ENCODE results near the gene FOXJ2.
"Not testable (repeated sequence)": the region's sequence is repeated elsewhere in the genome, so short reads cannot be mapped to it uniquely, and the experiment has no call there.

Gene FOXJ2

GRCh38 chr12:8082808-8083100 is 50.2 kb downstream of the FOXJ2 start:
- H3K27ac ChIP-seq (ENCODE audit: low read length): no peak overlapping the region
- H3K4me1 ChIP-seq (ENCODE audit: control insufficient read depth, insufficient read depth, low read length): no peaks in the 10 kb centered on the region
- no peak for DNase-seq (ENCODE audit: low read depth, low spot score)
- H3K4me3 ChIP-seq (ENCODE audit: low read length): peak overlapping the region; percentile 79; the same call in 1 of the 2 replicates
- H3K36me3 ChIP-seq (ENCODE audit: control insufficient read depth, insufficient read depth, low read length): no peaks in the 10 kb centered on the region
- no peaks in the 10 kb centered on the region for H3K27me3 ChIP-seq (ENCODE audit: control insufficient read depth, insufficient read depth, low read length)
- no peaks in the 10 kb centered on the region for H3K9me3 ChIP-seq (ENCODE audit: control insufficient read depth, insufficient read depth, low read length)
- no CpG with 5 or more reads among the region's 4 CpGs for WGBS (ENCODE audit: insufficient coverage, insufficient read length)

GRCh38 chr12:8084351-8084750 is 51.8 kb downstream of the FOXJ2 start:
- DNase-seq (ENCODE audit: low read depth, low spot score); H3K27me3 ChIP-seq (ENCODE audit: control insufficient read depth, insufficient read depth, low read length); H3K4me3 ChIP-seq (ENCODE audit: low read length); H3K4me1 ChIP-seq (ENCODE audit: control insufficient read depth, insufficient read depth, low read length); H3K9me3 ChIP-seq (ENCODE audit: control insufficient read depth, insufficient read depth, low read length); H3K36me3 ChIP-seq (ENCODE audit: control insufficient read depth, insufficient read depth, low read length); H3K27ac ChIP-seq (ENCODE audit: low read length): not testable (repeated sequence)
- WGBS (ENCODE audit: insufficient coverage, insufficient read length): no CpG with 5 or more reads among the region's 3 CpGs

GRCh38 chr12:8087666-8088065 is 55.1 kb downstream of the FOXJ2 start:
- DNase-seq (ENCODE audit: low read depth, low spot score): no peak
- H3K27me3 ChIP-seq (ENCODE audit: control insufficient read depth, insufficient read depth, low read length): no peaks in the 10 kb centered on the region
- no peaks in the 10 kb centered on the region for H3K4me1 ChIP-seq (ENCODE audit: control insufficient read depth, insufficient read depth, low read length)
- H3K9me3 ChIP-seq (ENCODE audit: control insufficient read depth, insufficient read depth, low read length): no peaks in the 10 kb centered on the region
- H3K4me3 ChIP-seq (ENCODE audit: low read length): no peak overlapping the region
- no CpG with 5 or more reads among the region's 2 CpGs for WGBS (ENCODE audit: insufficient coverage, insufficient read length)
- peaks cover 4% of the 10 kb centered on the region; the same call in 1 of the 2 replicates for H3K36me3 ChIP-seq (ENCODE audit: control insufficient read depth, insufficient read depth, low read length)
- no peak overlapping the region for H3K27ac ChIP-seq (ENCODE audit: low read length)

- H3K9me3 ChIP-seq (ENCODE audit: control insufficient read depth, insufficient read depth, low read length): no peaks in the 10 kb centered on the region
- no peaks in the 10 kb centered on the region for H3K27me3 ChIP-seq (ENCODE audit: control insufficient read depth, insufficient read depth, low read length)
- no peak for DNase-seq (ENCODE audit: low read depth, low spot score)
- H3K36me3 ChIP-seq (ENCODE audit: control insufficient read depth, insufficient read depth, low read length): peaks cover 10% of the 10 kb centered on the region; the same call in 1 of the 2 replicates
- H3K4me1 ChIP-seq (ENCODE audit: control insufficient read depth, insufficient read depth, low read length): no peaks in the 10 kb centered on the region
- no peak overlapping the region for H3K4me3 ChIP-seq (ENCODE audit: low read length)
- H3K27ac ChIP-seq (ENCODE audit: low read length): no peak overlapping the region
- no CpG with 5 or more reads among the region's 3 CpGs for WGBS (ENCODE audit: insufficient coverage, insufficient read length)
Observed at GRCh38 chr12:8088574-8088973, 56.1 kb downstream of the FOXJ2 start.

GRCh38 chr12:8089277-8089676 is 56.8 kb downstream of the FOXJ2 start:
- no CpG with 5 or more reads among the region's 11 CpGs for WGBS (ENCODE audit: insufficient coverage, insufficient read length)
- H3K4me3 ChIP-seq (ENCODE audit: low read length); H3K4me1 ChIP-seq (ENCODE audit: control insufficient read depth, insufficient read depth, low read length); H3K9me3 ChIP-seq (ENCODE audit: control insufficient read depth, insufficient read depth, low read length); H3K27ac ChIP-seq (ENCODE audit: low read length); H3K36me3 ChIP-seq (ENCODE audit: control insufficient read depth, insufficient read depth, low read length); DNase-seq (ENCODE audit: low read depth, low spot score); H3K27me3 ChIP-seq (ENCODE audit: control insufficient read depth, insufficient read depth, low read length): not testable (repeated sequence)

GRCh38 chr12:8089716-8090115 is 57.2 kb downstream of the FOXJ2 start:
- Histone ChIP-seq H3K9me3 (ENCODE audit: control insufficient read depth, insufficient read depth, low read length) (no peaks in the 10 kb centered on the region), H3K4me1 (ENCODE audit: control insufficient read depth, insufficient read depth, low read length) (no peaks in the 10 kb centered on the region), H3K36me3 (ENCODE audit: control insufficient read depth, insufficient read depth, low read length) (peaks cover 14% of the 10 kb centered on the region), H3K4me3 (ENCODE audit: low read length) (no peak overlapping the region), H3K27ac (ENCODE audit: low read length) (no peak overlapping the region), H3K27me3 (ENCODE audit: control insufficient read depth, insufficient read depth, low read length) (no peaks in the 10 kb centered on the region)
- 100% methylated on average over 1 of the region's 5 CpGs for WGBS (ENCODE audit: insufficient coverage, insufficient read length)
- no peak for DNase-seq (ENCODE audit: low read depth, low spot score)

GRCh38 chr12:8093291-8093690 is 60.8 kb downstream of the FOXJ2 start:
- no peaks in the 10 kb centered on the region for H3K27me3 ChIP-seq (ENCODE audit: control insufficient read depth, insufficient read depth, low read length)
- H3K9me3 ChIP-seq (ENCODE audit: control insufficient read depth, insufficient read depth, low read length): no peaks in the 10 kb centered on the region
- no peak overlapping the region for H3K4me3 ChIP-seq (ENCODE audit: low read length)
- WGBS (ENCODE audit: insufficient coverage, insufficient read length): no CpG with 5 or more reads among the region's 3 CpGs
- no peaks in the 10 kb centered on the region for H3K4me1 ChIP-seq (ENCODE audit: control insufficient read depth, insufficient read depth, low read length)
- peaks cover 22% of the 10 kb centered on the region for H3K36me3 ChIP-seq (ENCODE audit: control insufficient read depth, insufficient read depth, low read length)
- no peak for DNase-seq (ENCODE audit: low read depth, low spot score)
- no peak overlapping the region for H3K27ac ChIP-seq (ENCODE audit: low read length)

GRCh38 chr12:8096281-8096915 is 63.9 kb downstream of the FOXJ2 start:
- no peaks in the 10 kb centered on the region for H3K27me3 ChIP-seq (ENCODE audit: control insufficient read depth, insufficient read depth, low read length)
- no peaks in the 10 kb centered on the region for H3K9me3 ChIP-seq (ENCODE audit: control insufficient read depth, insufficient read depth, low read length)
- no peak for DNase-seq (ENCODE audit: low read depth, low spot score)
- no peaks in the 10 kb centered on the region for H3K4me1 ChIP-seq (ENCODE audit: control insufficient read depth, insufficient read depth, low read length)
- H3K36me3 ChIP-seq (ENCODE audit: control insufficient read depth, insufficient read depth, low read length): peaks cover 22% of the 10 kb centered on the region
- no peak overlapping the region for H3K4me3 ChIP-seq (ENCODE audit: low read length)
- H3K27ac ChIP-seq (ENCODE audit: low read length): no peak overlapping the region
- WGBS (ENCODE audit: insufficient coverage, insufficient read length): no CpG with 5 or more reads among the region's 2 CpGs

GRCh38 chr12:8099235-8099634 is 66.7 kb downstream of the FOXJ2 start:
- H3K27me3 ChIP-seq (ENCODE audit: control insufficient read depth, insufficient read depth, low read length): no peaks in the 10 kb centered on the region
- H3K36me3 ChIP-seq (ENCODE audit: control insufficient read depth, insufficient read depth, low read length): peaks cover 13% of the 10 kb centered on the region
- no peak overlapping the region for H3K4me3 ChIP-seq (ENCODE audit: low read length)
- no CpG with 5 or more reads among the region's 3 CpGs for WGBS (ENCODE audit: insufficient coverage, insufficient read length)
- H3K27ac ChIP-seq (ENCODE audit: low read length): no peak overlapping the region
- no peaks in the 10 kb centered on the region for H3K9me3 ChIP-seq (ENCODE audit: control insufficient read depth, insufficient read depth, low read length)
- DNase-seq (ENCODE audit: low read depth, low spot score): no peak
- H3K4me1 ChIP-seq (ENCODE audit: control insufficient read depth, insufficient read depth, low read length): no peaks in the 10 kb centered on the region
